Hepatocyte (in vitro differentiated cells): Measurements from ENCODE around the gene PKNOX2. TPM values are rescaled to one million over a fixed set of nuclear protein-coding genes. Genes with fewer than 3 reads are reported as not detected.

Experiments used
- DNase-seq: peaks from one replicate; pipeline ENCODE4 v3.0.0-alpha.2; 2016; ENCODE audit warnings: low spot score
- H2AFZ ChIP-seq: fragments of 200-600 bp; sonication (generic); 2 replicates; pipeline ENCODE4 v1.6.0; 2016; ENCODE audit warnings: antibody characterized with exemption, mild to moderate bottlenecking
- H3K27ac ChIP-seq: fragments of 200-600 bp; sonication (generic); 2 replicates; pipeline ENCODE4 v1.5.1; 2016; ENCODE audit warnings: mild to moderate bottlenecking
- H3K27me3 ChIP-seq: fragments of 200-600 bp; sonication (generic); 2 replicates; pipeline ENCODE4 v1.6.1; 2016
- H3K36me3 ChIP-seq: fragments of 200-600 bp; sonication (generic); replicated peaks from 2 replicates; pipeline ENCODE4 v1.5.1; 2016; ENCODE audit warnings: low read depth; ENCODE audit not compliant: insufficient read depth
- H3K4me1 ChIP-seq: fragments of 200-600 bp; sonication (generic); 2 replicates; pipeline ENCODE4 v1.5.1; 2016; ENCODE audit warnings: mild to moderate bottlenecking, moderate library complexity; ENCODE audit not compliant: insufficient read depth
- H3K4me2 ChIP-seq: fragments of 200-600 bp; sonication (generic); 2 replicates; pipeline ENCODE4 v1.6.0; 2016
- H3K4me3 ChIP-seq: fragments of 200-600 bp; sonication (generic); 2 replicates; pipeline ENCODE4 v1.5.1; 2016; ENCODE audit warnings: mild to moderate bottlenecking
- H3K79me2 ChIP-seq: fragments of 200-600 bp; sonication (generic); 2 replicates; pipeline ENCODE4 v1.6.0; 2017; ENCODE audit warnings: mild to moderate bottlenecking
- H3K9me2 ChIP-seq: fragments of 200-600 bp; sonication (generic); replicated peaks from 2 replicates; pipeline ENCODE4 v1.6.0; 2017; ENCODE audit warnings: mild to moderate bottlenecking; ENCODE audit not compliant: insufficient read depth
- H3K9me3 ChIP-seq: fragments of 200-600 bp; sonication (generic); 2 replicates; pipeline ENCODE4 v1.5.1; 2016; ENCODE audit warnings: low read depth, mild to moderate bottlenecking
- H4K20me1 ChIP-seq: fragments of 200-600 bp; sonication (generic); 2 replicates; pipeline ENCODE4 v1.6.0; 2016; ENCODE audit warnings: mild to moderate bottlenecking; ENCODE audit not compliant: insufficient read depth, poor library complexity, severe bottlenecking
- EZH2 ChIP-seq: fragments of 200-600 bp; sonication (generic); IDR thresholded peaks from 2 replicates; pipeline ENCODE4 v1.6.1; 2016; ENCODE audit warnings: antibody characterized with exemption, mild to moderate bottlenecking, borderline replicate concordance
- EZH2phosphoT487 ChIP-seq: fragments of 200-600 bp; sonication (generic); IDR thresholded peaks from one replicate; pipeline ENCODE4 v1.6.1; 2018; ENCODE audit warnings: antibody characterized with exemption, mild to moderate bottlenecking, low read depth, moderate library complexity; ENCODE audit not compliant: unreplicated experiment, severe bottlenecking
- WGBS: methylation state at CpG from one replicate; pipeline ENCODE4 v1.1.6; 2016; ENCODE audit warnings: low lambda C conversion rate; ENCODE audit errors: missing lambda C conversion rate; 5-methylcytosine and 5-hydroxymethylcytosine counted together
- polyA plus RNA-seq: library from polyadenylated mRNA; unstranded; fragments of >200 nt; fragmentation: Nextera tagmentation; extraction: Ambion mirVana; gene quantifications from 2 replicates; pipeline ENCODE4 v1.2.1, GENCODE V29; 2016
- total RNA-seq: library from RNA; depleted of rRNA; stranded (reverse); fragments of >200 nt; gene quantifications from 2 replicates; pipeline ENCODE4 v1.2.3, GENCODE V29; 2014
- TF ChIP-seq, protein P1 (sequence below): fragments of 200-600 bp; sonication (generic); IDR thresholded peaks from 2 replicates; pipeline ENCODE4 v1.5.1; 2016; ENCODE audit warnings: antibody characterized with exemption, mild to moderate bottlenecking; ENCODE audit not compliant: poor library complexity

PKNOX2 gene
- total and polyA plus RNA-seq, 2 experiments from 2014 or later = 3.0 to 3.1 TPM

DNA sequence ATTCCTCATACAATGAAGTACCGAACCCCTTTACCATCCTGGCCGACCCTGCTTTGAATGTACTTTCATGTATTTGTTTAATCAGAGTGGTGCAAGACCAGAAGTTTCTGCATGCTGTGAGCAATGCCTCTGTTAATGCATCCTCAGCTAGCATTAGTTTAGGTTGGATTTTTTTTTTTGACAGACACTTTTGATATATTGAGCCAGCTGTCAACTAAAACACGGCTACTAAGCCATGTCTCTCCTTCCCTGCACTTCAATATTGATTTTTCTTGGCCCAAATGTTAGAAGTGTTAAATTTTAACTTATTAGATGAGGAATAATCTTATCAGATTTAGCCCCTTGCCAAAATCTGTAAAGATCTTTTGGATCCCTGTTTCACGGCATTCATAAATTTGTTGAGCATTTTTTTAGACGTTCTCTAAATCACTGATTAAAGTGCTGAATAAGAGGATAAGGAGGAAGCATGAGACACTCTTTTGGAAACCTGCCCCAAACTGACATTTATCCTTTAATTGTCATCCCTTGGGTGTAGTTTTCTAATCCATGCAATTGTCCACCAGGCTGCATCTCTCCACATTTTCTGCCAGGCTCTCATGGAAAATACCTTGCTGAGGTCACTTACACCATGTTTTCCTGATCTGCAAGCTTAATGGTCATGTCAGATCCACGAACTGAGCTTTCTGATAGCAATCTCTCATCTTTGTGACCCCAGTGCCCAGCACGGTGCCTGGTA lies 200.8 kb downstream of the PKNOX2 start:
- Histone ChIP-seq H3K4me3 (no peak overlapping the region), H3K27ac (no peak overlapping the region), H3K9me3 (no peaks in the 10 kb centered on the region), H4K20me1 (no peaks in the 10 kb centered on the region), H3K79me2 (no peaks in the 10 kb centered on the region), H3K4me1 (no peaks in the 10 kb centered on the region), H3K36me3 (no peaks in the 10 kb centered on the region), H3K4me2 (no peak overlapping the region), H3K9me2 (no peaks in the 10 kb centered on the region), H3K27me3 (peaks cover 1% of the 10 kb centered on the region), H2AFZ (no peak overlapping the region)
- TF ChIP-seq, protein P1, sequence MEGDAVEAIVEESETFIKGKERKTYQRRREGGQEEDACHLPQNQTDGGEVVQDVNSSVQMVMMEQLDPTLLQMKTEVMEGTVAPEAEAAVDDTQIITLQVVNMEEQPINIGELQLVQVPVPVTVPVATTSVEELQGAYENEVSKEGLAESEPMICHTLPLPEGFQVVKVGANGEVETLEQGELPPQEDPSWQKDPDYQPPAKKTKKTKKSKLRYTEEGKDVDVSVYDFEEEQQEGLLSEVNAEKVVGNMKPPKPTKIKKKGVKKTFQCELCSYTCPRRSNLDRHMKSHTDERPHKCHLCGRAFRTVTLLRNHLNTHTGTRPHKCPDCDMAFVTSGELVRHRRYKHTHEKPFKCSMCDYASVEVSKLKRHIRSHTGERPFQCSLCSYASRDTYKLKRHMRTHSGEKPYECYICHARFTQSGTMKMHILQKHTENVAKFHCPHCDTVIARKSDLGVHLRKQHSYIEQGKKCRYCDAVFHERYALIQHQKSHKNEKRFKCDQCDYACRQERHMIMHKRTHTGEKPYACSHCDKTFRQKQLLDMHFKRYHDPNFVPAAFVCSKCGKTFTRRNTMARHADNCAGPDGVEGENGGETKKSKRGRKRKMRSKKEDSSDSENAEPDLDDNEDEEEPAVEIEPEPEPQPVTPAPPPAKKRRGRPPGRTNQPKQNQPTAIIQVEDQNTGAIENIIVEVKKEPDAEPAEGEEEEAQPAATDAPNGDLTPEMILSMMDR = no peak
- no peak for TF ChIP-seq EZH2
- no peak for TF ChIP-seq EZH2phosphoT487
- DNase-seq = no peak
- 81% methylated on average over 7 of the region's 7 CpGs for WGBS

DNA sequence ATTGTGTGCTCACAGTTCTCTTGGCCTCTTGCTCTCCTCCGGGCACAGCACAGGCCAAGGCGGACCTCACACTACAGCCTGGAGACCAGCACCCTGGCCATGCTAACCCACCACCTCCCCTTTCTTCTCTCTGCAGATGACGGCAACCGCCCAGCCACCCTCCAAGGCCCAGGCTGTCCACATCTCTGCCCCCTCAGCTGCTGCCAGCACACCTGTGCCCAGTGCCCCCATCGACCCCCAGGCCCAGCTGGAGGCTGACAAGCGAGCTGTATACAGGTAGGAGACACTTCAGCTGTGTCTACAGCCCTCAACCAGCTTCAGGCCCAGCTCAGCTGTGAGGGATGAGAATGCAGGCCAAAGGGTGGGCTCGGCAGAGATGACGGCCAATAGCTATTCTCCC lies 203.2 kb downstream of the PKNOX2 start:
- Histone ChIP-seq H3K9me3 (no peaks in the 10 kb centered on the region), H2AFZ (no peak overlapping the region), H3K9me2 (no peaks in the 10 kb centered on the region), H4K20me1 (no peaks in the 10 kb centered on the region), H3K4me1 (peaks cover 14% of the 10 kb centered on the region), H3K79me2 (no peaks in the 10 kb centered on the region), H3K36me3 (no peaks in the 10 kb centered on the region), H3K27me3 (peaks cover 5% of the 10 kb centered on the region), H3K4me3 (no peak overlapping the region), H3K27ac (no peak overlapping the region), H3K4me2 (no peak overlapping the region)
- DNase-seq = no peak
- TF ChIP-seq EZH2 (no peak), EZH2phosphoT487 (no peak)
- TF ChIP-seq, protein P1 = no peak
- WGBS = 96% methylated on average over 8 of the region's 8 CpGs

DNA sequence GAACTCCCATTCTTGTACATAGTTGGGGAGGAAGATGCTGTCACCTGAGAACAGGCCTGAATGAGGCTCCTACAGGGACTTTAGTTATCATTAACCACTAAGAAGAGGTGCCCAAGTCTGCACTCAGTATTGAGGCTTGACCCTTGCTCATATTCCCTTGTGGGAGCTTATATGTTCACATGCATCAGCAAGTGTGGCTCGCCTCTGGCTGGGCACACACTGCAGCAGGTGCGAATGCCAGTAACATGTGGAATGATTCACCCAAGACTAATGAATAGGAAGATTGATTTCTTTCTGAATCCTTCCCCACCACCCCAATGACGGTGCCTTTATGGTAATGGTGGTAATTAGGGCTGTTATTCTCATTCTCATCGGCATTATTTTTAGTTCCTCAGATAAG lies 204.2 kb downstream of the PKNOX2 start:
- Histone ChIP-seq H2AFZ (no peak overlapping the region), H3K79me2 (no peaks in the 10 kb centered on the region), H3K27me3 (peaks cover 5% of the 10 kb centered on the region), H3K9me3 (no peaks in the 10 kb centered on the region), H3K9me2 (no peaks in the 10 kb centered on the region), H3K27ac (no peak overlapping the region), H3K4me3 (no peak overlapping the region), H3K4me2 (no peak overlapping the region), H3K36me3 (no peaks in the 10 kb centered on the region), H3K4me1 (peaks cover 14% of the 10 kb centered on the region), H4K20me1 (no peaks in the 10 kb centered on the region)
- 96% methylated on average over 4 of the region's 4 CpGs for WGBS
- no peak for TF ChIP-seq EZH2
- TF ChIP-seq, protein P1 = no peak
- TF ChIP-seq EZH2phosphoT487 = no peak
- no peak for DNase-seq
